OCI-LY3 (cell line): ENCODE results near the gene TNKS1BP1.

ENCODE experiments used
- CTCF ChIP-seq: fragments of 200-600, 300-600 bp; sonication (generic); IDR thresholded peaks from 2 replicates; pipeline ENCODE4 v1.5.1; 2014; ENCODE audit warnings: antibody characterized with exemption, low read length, low read depth
- EZH2phosphoT487 ChIP-seq: fragments of 200-600 bp; shearing (Covaris generic); IDR thresholded peaks from 2 replicates; pipeline ENCODE4 v1.6.1; 2018; ENCODE audit warnings: antibody characterized with exemption, mixed run types, low read depth

GRCh38 chr11:57260937-57261783 is 63.6 kb downstream of the TNKS1BP1 start:
- TF ChIP-seq CTCF = no peak
- no peak for TF ChIP-seq EZH2phosphoT487
